Measurements from ENCODE around the gene MRGPRF.

The MRGPRF gene

DNA sequence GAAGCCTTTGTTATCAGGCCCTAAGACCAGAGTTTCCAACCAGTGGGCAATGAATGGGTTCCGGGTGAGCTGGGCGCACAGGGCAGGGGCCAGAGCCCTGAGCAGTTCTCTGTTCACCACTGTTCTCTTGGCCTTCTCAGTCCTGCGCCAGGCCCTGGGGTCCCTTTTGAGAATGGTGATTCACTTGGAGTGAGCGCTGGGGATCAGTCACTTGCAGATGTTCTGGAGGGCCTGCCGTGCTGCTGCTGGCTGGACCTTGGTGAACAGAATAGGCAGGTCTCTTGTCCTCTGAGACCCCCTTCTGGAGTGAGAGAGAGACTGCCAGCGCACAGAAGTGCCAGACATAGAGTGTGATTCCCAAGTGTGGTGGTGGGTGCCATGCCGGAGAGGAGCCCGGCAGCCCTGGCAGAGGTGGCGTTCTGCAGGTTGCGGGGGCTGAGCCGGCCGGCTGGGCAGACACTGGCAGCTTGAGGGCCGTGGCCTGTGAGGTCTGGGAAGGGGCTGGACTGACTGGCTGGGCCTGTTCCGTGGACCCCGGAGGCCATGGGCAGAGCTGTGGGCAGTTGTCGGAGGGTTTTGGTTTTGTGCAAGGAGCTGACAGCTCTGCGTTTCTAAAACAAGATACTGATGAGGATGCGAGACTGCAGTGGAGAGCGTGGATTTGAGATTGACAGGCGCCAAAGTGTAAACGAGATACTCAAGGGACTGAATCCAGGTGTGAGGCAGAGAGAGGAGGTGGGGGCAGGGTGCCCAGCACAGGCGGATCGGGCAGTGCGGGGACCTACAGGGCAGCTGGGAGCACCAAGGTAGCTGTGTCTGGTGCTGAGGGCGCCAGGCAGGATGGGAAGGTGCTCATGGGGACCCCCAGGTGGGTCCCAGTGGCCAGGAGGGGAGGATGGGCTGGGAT is 48.0 kb upstream of the MRGPRF start:
- H4K20me1 ChIP-seq (ENCODE audit: insufficient read depth, low read length, poor library complexity, severe bottlenecking), result peaks cover 6% of the 10 kb centered on the region
- H3K4me1 ChIP-seq (ENCODE audit: insufficient read depth, low read length, poor library complexity, severe bottlenecking), result peaks cover 20% of the 10 kb centered on the region
- no peaks in the 10 kb centered on the region for H3K27me3 ChIP-seq (ENCODE audit: insufficient read depth, low read length, poor library complexity, severe bottlenecking)
- H3K9me2 ChIP-seq (replicated peaks; ENCODE audit: low read depth, low read length), result no peaks in the 10 kb centered on the region
- peaks cover 34% of the 10 kb centered on the region; the same call in 1 of the 2 replicates for H3K79me2 ChIP-seq (ENCODE audit: insufficient read depth, low read length)
- H3K9ac ChIP-seq (ENCODE audit: low read depth, low read length, poor library complexity, severe bottlenecking), result no peak overlapping the region
- H2AFZ ChIP-seq (ENCODE audit: low read length), result no peak overlapping the region
- no peak overlapping the region for H3K4me2 ChIP-seq (ENCODE audit: low read depth, low read length, poor library complexity, severe bottlenecking)
- peaks cover 20% of the 10 kb centered on the region; the same call in 1 of the 2 replicates for H3K36me3 ChIP-seq (ENCODE audit: insufficient read depth, low read length)
- no peak for TF ChIP-seq EZH2phosphoT487 (IDR thresholded peaks at IDR 0.05; ENCODE audit: borderline replicate concordance)
- TF ChIP-seq, protein P1, sequence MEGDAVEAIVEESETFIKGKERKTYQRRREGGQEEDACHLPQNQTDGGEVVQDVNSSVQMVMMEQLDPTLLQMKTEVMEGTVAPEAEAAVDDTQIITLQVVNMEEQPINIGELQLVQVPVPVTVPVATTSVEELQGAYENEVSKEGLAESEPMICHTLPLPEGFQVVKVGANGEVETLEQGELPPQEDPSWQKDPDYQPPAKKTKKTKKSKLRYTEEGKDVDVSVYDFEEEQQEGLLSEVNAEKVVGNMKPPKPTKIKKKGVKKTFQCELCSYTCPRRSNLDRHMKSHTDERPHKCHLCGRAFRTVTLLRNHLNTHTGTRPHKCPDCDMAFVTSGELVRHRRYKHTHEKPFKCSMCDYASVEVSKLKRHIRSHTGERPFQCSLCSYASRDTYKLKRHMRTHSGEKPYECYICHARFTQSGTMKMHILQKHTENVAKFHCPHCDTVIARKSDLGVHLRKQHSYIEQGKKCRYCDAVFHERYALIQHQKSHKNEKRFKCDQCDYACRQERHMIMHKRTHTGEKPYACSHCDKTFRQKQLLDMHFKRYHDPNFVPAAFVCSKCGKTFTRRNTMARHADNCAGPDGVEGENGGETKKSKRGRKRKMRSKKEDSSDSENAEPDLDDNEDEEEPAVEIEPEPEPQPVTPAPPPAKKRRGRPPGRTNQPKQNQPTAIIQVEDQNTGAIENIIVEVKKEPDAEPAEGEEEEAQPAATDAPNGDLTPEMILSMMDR (conservative IDR thresholded peaks at IDR 0.05; ENCODE audit: low read length), result no peak
- H3K9me3 ChIP-seq (ENCODE audit: insufficient read depth, low read depth, low read length), result no peaks in the 10 kb centered on the region
- H3K4me3 ChIP-seq (ENCODE audit: low read length, poor library complexity, severe bottlenecking), result no peak overlapping the region
- H3F3A ChIP-seq (ENCODE audit: low read depth), result no peaks in the 10 kb centered on the region

GRCh38 chr11:69059985-69060384 is 46.9 kb upstream of the MRGPRF start:
- Histone ChIP-seq H3K27me3 (ENCODE audit: insufficient read depth, low read length, poor library complexity, severe bottlenecking) (no peaks in the 10 kb centered on the region), H3K9me2 (replicated peaks; ENCODE audit: low read depth, low read length) (no peaks in the 10 kb centered on the region), H2AFZ (ENCODE audit: low read length) (no peak overlapping the region), H4K20me1 (ENCODE audit: insufficient read depth, low read length, poor library complexity, severe bottlenecking) (peaks cover 6% of the 10 kb centered on the region), H3K9me3 (ENCODE audit: insufficient read depth, low read depth, low read length) (no peaks in the 10 kb centered on the region), H3F3A (ENCODE audit: low read depth) (no peaks in the 10 kb centered on the region), H3K4me1 (ENCODE audit: insufficient read depth, low read length, poor library complexity, severe bottlenecking) (peaks cover 30% of the 10 kb centered on the region), H3K4me2 (ENCODE audit: low read depth, low read length, poor library complexity, severe bottlenecking) (no peak overlapping the region), H3K4me3 (ENCODE audit: low read length, poor library complexity, severe bottlenecking) (no peak overlapping the region), H3K9ac (ENCODE audit: low read depth, low read length, poor library complexity, severe bottlenecking) (no peak overlapping the region), H3K36me3 (ENCODE audit: insufficient read depth, low read length) (peaks cover 13% of the 10 kb centered on the region; the same call in 1 of the 2 replicates), H3K79me2 (ENCODE audit: insufficient read depth, low read length) (peaks cover 37% of the 10 kb centered on the region; the same call in 1 of the 2 replicates)
- TF ChIP-seq, protein P1 (conservative IDR thresholded peaks at IDR 0.05; ENCODE audit: low read length), result no peak
- no peak for TF ChIP-seq EZH2phosphoT487 (IDR thresholded peaks at IDR 0.05; ENCODE audit: borderline replicate concordance)

DNA sequence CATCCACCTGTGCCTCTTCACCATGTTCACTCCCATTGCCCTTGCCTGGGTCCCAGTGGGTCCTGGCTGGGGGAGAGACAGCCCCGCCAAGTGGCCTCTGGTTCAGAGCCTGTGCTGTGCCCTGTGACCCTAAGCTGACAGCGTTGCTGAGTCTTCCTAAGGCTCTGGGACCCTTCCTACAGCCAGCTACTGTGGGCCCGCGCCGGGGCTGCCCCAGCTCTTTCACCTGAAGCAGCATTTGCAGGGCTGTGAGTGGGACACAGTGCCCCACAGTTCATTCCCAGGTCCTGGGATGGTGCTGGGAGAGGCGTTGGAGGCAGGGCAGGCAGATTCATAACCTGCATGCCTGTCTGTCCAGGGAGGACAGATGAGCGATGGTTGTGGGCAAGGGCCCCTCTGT is 46.4 kb upstream of the MRGPRF start:
- Histone ChIP-seq H3K4me2 (ENCODE audit: low read depth, low read length, poor library complexity, severe bottlenecking) (no peak overlapping the region), H3K36me3 (ENCODE audit: insufficient read depth, low read length) (peaks cover 9% of the 10 kb centered on the region; the same call in 1 of the 2 replicates), H3F3A (ENCODE audit: low read depth) (no peaks in the 10 kb centered on the region), H3K9me3 (ENCODE audit: insufficient read depth, low read depth, low read length) (no peaks in the 10 kb centered on the region), H3K4me1 (ENCODE audit: insufficient read depth, low read length, poor library complexity, severe bottlenecking) (peaks cover 30% of the 10 kb centered on the region), H2AFZ (ENCODE audit: low read length) (no peak overlapping the region), H3K9ac (ENCODE audit: low read depth, low read length, poor library complexity, severe bottlenecking) (no peak overlapping the region), H3K79me2 (ENCODE audit: insufficient read depth, low read length) (peaks cover 43% of the 10 kb centered on the region; the same call in 1 of the 2 replicates), H3K4me3 (ENCODE audit: low read length, poor library complexity, severe bottlenecking) (no peak overlapping the region), H3K9me2 (replicated peaks; ENCODE audit: low read depth, low read length) (no peaks in the 10 kb centered on the region), H3K27me3 (ENCODE audit: insufficient read depth, low read length, poor library complexity, severe bottlenecking) (no peaks in the 10 kb centered on the region), H4K20me1 (ENCODE audit: insufficient read depth, low read length, poor library complexity, severe bottlenecking) (peaks cover 6% of the 10 kb centered on the region)
- TF ChIP-seq, protein P1 (conservative IDR thresholded peaks at IDR 0.05; ENCODE audit: low read length), result no peak
- TF ChIP-seq EZH2phosphoT487 (IDR thresholded peaks at IDR 0.05; ENCODE audit: borderline replicate concordance), result no peak

Measured in Loucy (cell line).